Neural crest cell (in vitro differentiated cells): Measurements from ENCODE around the gene TMEM109. TPM values are rescaled to one million over a fixed set of nuclear protein-coding genes. Genes with fewer than 3 reads are reported as not detected.

ENCODE experiments used
- DNase-seq: peaks from one replicate; pipeline ENCODE4 v3.0.0; 2021; ENCODE audit warnings: low read depth, mixed read lengths, low spot score
- H3K27ac Mint-ChIP-seq: one replicate; pipeline ENCODE4 v1.8.0; 2021; ENCODE audit warnings: mild to moderate bottlenecking, mixed read lengths; ENCODE audit not compliant: unreplicated experiment
- H3K27me3 Mint-ChIP-seq: 2 replicates; pipeline ENCODE4 v1.8.0; 2021; ENCODE audit warnings: low read depth, mild to moderate bottlenecking, mixed read lengths
- H3K36me3 Mint-ChIP-seq: 2 replicates; pipeline ENCODE4 v1.8.0; 2021; ENCODE audit warnings: low read depth, mild to moderate bottlenecking, mixed read lengths
- H3K4me1 Mint-ChIP-seq: 2 replicates; pipeline ENCODE4 v1.8.0; 2021; ENCODE audit warnings: mixed read lengths
- H3K4me3 Mint-ChIP-seq: one replicate; pipeline ENCODE4 v1.8.0; 2021; ENCODE audit warnings: mild to moderate bottlenecking, mixed read lengths
- H3K9me3 Mint-ChIP-seq: 2 replicates; pipeline ENCODE4 v1.8.0; 2021; ENCODE audit warnings: mixed read lengths
- CTCF ChIP-seq: fragments of 200-600 bp; sonication (generic); conservative IDR thresholded peaks from 2 replicates; pipeline ENCODE4 v1.5.0; 2021; ENCODE audit warnings: antibody characterized with exemption, mild to moderate bottlenecking
- total RNA-seq: library from RNA; stranded (reverse); gene quantifications from 2 replicates; pipeline ENCODE4 v1.2.1, GENCODE V29; 2021

The TMEM109 gene
- total RNA-seq, 1 donor from 2014 or later: 64.4 TPM

- Mint-ChIP-seq H3K9me3 (no peaks in the 10 kb centered on the region), H3K27ac (no peak overlapping the region), H3K4me3 (no peak overlapping the region), H3K27me3 (no peaks in the 10 kb centered on the region), H3K4me1 (no peaks in the 10 kb centered on the region), H3K36me3 (no peaks in the 10 kb centered on the region)
- no peak for TF ChIP-seq CTCF
- DNase-seq: no peak
Measured at GRCh38 chr11:60868682-60869450, 45.1 kb upstream of the TMEM109 start.

- DNase-seq: no peak
- Mint-ChIP-seq H3K4me3 (no peak overlapping the region), H3K27me3 (no peaks in the 10 kb centered on the region), H3K4me1 (no peaks in the 10 kb centered on the region), H3K27ac (peak overlapping the region; percentile 35), H3K9me3 (no peaks in the 10 kb centered on the region), H3K36me3 (no peaks in the 10 kb centered on the region)
- TF ChIP-seq CTCF: no peak
Measured at GRCh38 chr11:60869451-60869825, 44.5 kb upstream of the TMEM109 start.

- Mint-ChIP-seq H3K9me3 (no peaks in the 10 kb centered on the region), H3K27me3 (no peaks in the 10 kb centered on the region), H3K27ac (no peak overlapping the region), H3K36me3 (no peaks in the 10 kb centered on the region), H3K4me3 (no peak overlapping the region), H3K4me1 (no peaks in the 10 kb centered on the region)
- no peak for TF ChIP-seq CTCF
- DNase-seq: no peak
Measured at GRCh38 chr11:60870276-60870675, 43.7 kb upstream of the TMEM109 start.

- no peak for DNase-seq
- Mint-ChIP-seq H3K9me3 (no peaks in the 10 kb centered on the region), H3K36me3 (no peaks in the 10 kb centered on the region), H3K27me3 (no peaks in the 10 kb centered on the region), H3K4me1 (no peaks in the 10 kb centered on the region), H3K4me3 (no peak overlapping the region), H3K27ac (peak overlapping the region; percentile 19)
- TF ChIP-seq CTCF: no peak
Measured at GRCh38 chr11:60870733-60871377, 43.1 kb upstream of the TMEM109 start.

GRCh38 chr11:60871378-60872061 lies 42.4 kb upstream of the TMEM109 start:
- Mint-ChIP-seq H3K9me3 (no peaks in the 10 kb centered on the region), H3K4me1 (no peaks in the 10 kb centered on the region), H3K27ac (no peak overlapping the region), H3K27me3 (no peaks in the 10 kb centered on the region), H3K4me3 (no peak overlapping the region), H3K36me3 (no peaks in the 10 kb centered on the region)
- DNase-seq: no peak
- TF ChIP-seq CTCF: no peak
